Skeletal muscle satellite cell (primary cell): Measurements from ENCODE around the gene F2R. TPM values are rescaled to one million over a fixed set of nuclear protein-coding genes. Genes with fewer than 3 reads are reported as not detected.
"Not testable (repeated sequence)": the region's sequence is repeated elsewhere in the genome, so short reads cannot be mapped to it uniquely, and the experiment has no call there.

Experiments used
- H3K27me3 ChIP-seq: 2 replicates; pipeline ENCODE4 v1.7.0; 2013; ENCODE audit warnings: low read length; ENCODE audit not compliant: control insufficient read depth, insufficient read depth
- H3K36me3 ChIP-seq: 2 replicates; pipeline ENCODE4 v1.7.0; 2013; ENCODE audit warnings: mild to moderate bottlenecking, control low read depth, low read length; ENCODE audit not compliant: insufficient read depth
- H3K4me1 ChIP-seq: 2 replicates; pipeline ENCODE4 v1.7.0; 2013; ENCODE audit warnings: low read length; ENCODE audit not compliant: control insufficient read depth, insufficient read depth
- H3K4me2 ChIP-seq: 2 replicates; pipeline ENCODE4 v1.7.0; 2013; ENCODE audit warnings: mild to moderate bottlenecking, low read length
- H3K4me3 ChIP-seq: 2 replicates; pipeline ENCODE4 v1.7.0; 2013; ENCODE audit warnings: low read length
- H3K9ac ChIP-seq: 2 replicates; pipeline ENCODE4 v1.7.0; 2013; ENCODE audit warnings: mild to moderate bottlenecking, low read depth, low read length, moderate library complexity
- H3K9me3 ChIP-seq: replicated peaks from 2 replicates; pipeline ENCODE4 v1.7.0; 2013; ENCODE audit warnings: mild to moderate bottlenecking, control low read depth, low read length
- total RNA-seq: library from RNA; depleted of rRNA; stranded (reverse); fragments of >200 nt; gene quantifications from 2 replicates; pipeline ENCODE4 v1.2.3, GENCODE V29; 2012; rRNA removed

F2R gene
- 49.4 and 69.0 TPM in 2 replicates for total RNA-seq

GRCh38 chr5:76715736-76716455 is at the start of gene F2R:
Gene F2R, plus strand, starts transcription at chr5:76716126. Its CDS starts 182 bp downstream, at chr5:76716308.
- H3K9me3 ChIP-seq: no peaks in the 10 kb centered on the region
- H3K4me1 ChIP-seq: peaks cover 14% of the 10 kb centered on the region
- H3K4me3 ChIP-seq: peak within 1 kb of the TSS; percentile 98
- peaks cover 10% of the 10 kb centered on the region for H3K27me3 ChIP-seq
- peak within 1 kb of the TSS; percentile 92 for H3K9ac ChIP-seq
- H3K4me2 ChIP-seq: peak within 1 kb of the TSS; percentile 97
- H3K36me3 ChIP-seq: no peaks in the 10 kb centered on the region

- no peaks in the 10 kb centered on the region for H3K36me3 ChIP-seq
These were observed 48.4 kb upstream of the F2R start for GRCh38 chr5:76667495-76667894.

GRCh38 chr5:76669245-76669644 is 46.7 kb upstream of the F2R start:
- Histone ChIP-seq H3K4me2 (no peak overlapping the region), H3K27me3 (no peaks in the 10 kb centered on the region), H3K9ac (no peak overlapping the region), H3K36me3 (no peaks in the 10 kb centered on the region), H3K9me3 (no peaks in the 10 kb centered on the region), H3K4me3 (no peak overlapping the region), H3K4me1 (peaks cover 11% of the 10 kb centered on the region)

More at GRCh38 chr5:76667495-76667894, 48.4 kb upstream of the F2R start:
- Histone ChIP-seq H3K4me1 (peaks cover 9% of the 10 kb centered on the region), H3K4me2 (no peak overlapping the region), H3K9ac (no peak overlapping the region), H3K4me3 (no peak overlapping the region), H3K27me3 (no peaks in the 10 kb centered on the region), H3K9me3 (no peaks in the 10 kb centered on the region)

- Histone ChIP-seq H3K9me3 (no peaks in the 10 kb centered on the region), H3K4me2 (no peak overlapping the region), H3K27me3 (no peaks in the 10 kb centered on the region), H3K9ac (no peak overlapping the region), H3K4me1 (peaks cover 11% of the 10 kb centered on the region), H3K4me3 (no peak overlapping the region), H3K36me3 (no peaks in the 10 kb centered on the region)
These were observed 45.4 kb upstream of the F2R start for GRCh38 chr5:76670508-76670907.

GRCh38 chr5:76672242-76672641 is 43.7 kb upstream of the F2R start:
- H3K4me2 ChIP-seq: no peak overlapping the region
- no peak overlapping the region for H3K4me3 ChIP-seq
- H3K36me3 ChIP-seq: no peaks in the 10 kb centered on the region
- H3K9ac ChIP-seq: no peak overlapping the region
- no peaks in the 10 kb centered on the region for H3K27me3 ChIP-seq
- H3K9me3 ChIP-seq: no peaks in the 10 kb centered on the region
- H3K4me1 ChIP-seq: peaks cover 11% of the 10 kb centered on the region

GRCh38 chr5:76673125-76673524 is 42.8 kb upstream of the F2R start:
- Histone ChIP-seq H3K9me3 (no peaks in the 10 kb centered on the region), H3K4me3 (no peak overlapping the region), H3K4me2 (no peak overlapping the region), H3K9ac (no peak overlapping the region), H3K4me1 (peaks cover 11% of the 10 kb centered on the region), H3K36me3 (no peaks in the 10 kb centered on the region), H3K27me3 (no peaks in the 10 kb centered on the region)

- Histone ChIP-seq H3K4me2 (no peak overlapping the region), H3K4me1 (peaks cover 17% of the 10 kb centered on the region), H3K36me3 (no peaks in the 10 kb centered on the region), H3K4me3 (no peak overlapping the region), H3K9me3 (no peaks in the 10 kb centered on the region), H3K27me3 (no peaks in the 10 kb centered on the region), H3K9ac (no peak overlapping the region)
These were observed 41.4 kb upstream of the F2R start for GRCh38 chr5:76674330-76675066.

- Histone ChIP-seq H3K9me3 (no peaks in the 10 kb centered on the region), H3K4me1 (peaks cover 17% of the 10 kb centered on the region), H3K4me3 (no peak overlapping the region), H3K4me2 (no peak overlapping the region), H3K27me3 (no peaks in the 10 kb centered on the region), H3K9ac (no peak overlapping the region), H3K36me3 (no peaks in the 10 kb centered on the region)
These were observed 40.6 kb upstream of the F2R start for GRCh38 chr5:76675364-76675763.

- Histone ChIP-seq H3K4me3 (no peak overlapping the region), H3K9ac (no peak overlapping the region), H3K4me2 (no peak overlapping the region), H3K4me1 (peaks cover 7% of the 10 kb centered on the region), H3K36me3 (no peaks in the 10 kb centered on the region), H3K9me3 (no peaks in the 10 kb centered on the region), H3K27me3 (no peaks in the 10 kb centered on the region)
These were observed 38.0 kb upstream of the F2R start for GRCh38 chr5:76677849-76678472.

GRCh38 chr5:76679231-76679630 is 36.7 kb upstream of the F2R start:
- Histone ChIP-seq H3K4me1 (peaks cover 7% of the 10 kb centered on the region), H3K4me3 (no peak overlapping the region), H3K36me3 (no peaks in the 10 kb centered on the region), H3K4me2 (no peak overlapping the region), H3K9me3 (no peaks in the 10 kb centered on the region), H3K9ac (no peak overlapping the region), H3K27me3 (no peaks in the 10 kb centered on the region)

GRCh38 chr5:76680826-76681225 is 35.1 kb upstream of the F2R start:
- not testable (repeated sequence) for H3K4me1 ChIP-seq, H3K36me3 ChIP-seq, H3K27me3 ChIP-seq, H3K4me3 ChIP-seq, H3K4me2 ChIP-seq, H3K9me3 ChIP-seq, H3K9ac ChIP-seq
